ENCODE data around the gene TRAF3.
A peak's percentile ranks its signal among the peaks of the same experiment; 100 is the strongest.

The TRAF3 gene

GRCh38 chr14:102776761-102777710 is at the start of gene TRAF3:
Gene TRAF3 (plus strand): TSS chr14:102777449. CDS start chr14:102870202, 92,753 bp downstream.
- DNase-seq = peak in 1 of 2 experiments; percentile 61

GRCh38 chr14:102728501-102728900 is 48.7 kb upstream of the TRAF3 start:
- no peak for DNase-seq

- no peak for DNase-seq
Measured at GRCh38 chr14:102729268-102729667, 48.0 kb upstream of the TRAF3 start.

- DNase-seq = no peak
Measured at GRCh38 chr14:102729825-102730224, 47.4 kb upstream of the TRAF3 start.

GRCh38 chr14:102731101-102731870 is 46.0 kb upstream of the TRAF3 start:
- no peak for DNase-seq

- DNase-seq = peak in 1 of 2 experiments; percentile 23
Measured at GRCh38 chr14:102731871-102732800, 45.1 kb upstream of the TRAF3 start.

- DNase-seq = no peak
Measured at GRCh38 chr14:102732924-102733323, 44.3 kb upstream of the TRAF3 start.

- no peak for DNase-seq
Measured at GRCh38 chr14:102733326-102733725, 43.9 kb upstream of the TRAF3 start.

- no peak for DNase-seq
Measured at GRCh38 chr14:102734436-102734835, 42.8 kb upstream of the TRAF3 start.

- DNase-seq = no peak
Measured at GRCh38 chr14:102736956-102737355, 40.3 kb upstream of the TRAF3 start.

- no peak for DNase-seq
Measured at GRCh38 chr14:102737402-102738372, 39.6 kb upstream of the TRAF3 start.

GRCh38 chr14:102738373-102739189 is 38.7 kb upstream of the TRAF3 start:
- no peak for DNase-seq

GRCh38 chr14:102739190-102739469 is 38.1 kb upstream of the TRAF3 start:
- DNase-seq = no peak

GRCh38 chr14:102746634-102747438 is 30.4 kb upstream of the TRAF3 start:
- no peak for DNase-seq

- no peak for DNase-seq
Measured at GRCh38 chr14:102748806-102749205, 28.4 kb upstream of the TRAF3 start.

GRCh38 chr14:102749393-102750305 is 27.6 kb upstream of the TRAF3 start:
- DNase-seq = peak; percentile 41 to 65

GRCh38 chr14:102750376-102750775 is 26.9 kb upstream of the TRAF3 start:
- peak; percentile 52 to 89 for DNase-seq

- peak in 1 of 2 experiments; percentile 67 for DNase-seq
Measured at GRCh38 chr14:102751088-102751487, 26.2 kb upstream of the TRAF3 start.
